GM12878 (cell line): ENCODE data around the gene CCDC34. TPM values are rescaled to one million over a fixed set of nuclear protein-coding genes. Genes with fewer than 3 reads are reported as not detected.

Source experiments
- MYC ChIP-seq: IDR thresholded peaks from 2 replicates; pipeline ENCODE4 v1.6.1; 2011; ENCODE audit warnings: mild to moderate bottlenecking, low read length, moderate library complexity, inconsistent platforms; ENCODE audit not compliant: insufficient read depth, insufficient replicate concordance, insufficient read length, severe bottlenecking
- polyA plus RNA-seq, 11 experiments: library from polyadenylated mRNA; depleted of rRNA in 4 of 11; unstranded in 6 of 11; stranded (reverse) in 5 of 11; fragments of >200 nt; fragmentation: Nextera tagmentation in 4 of 11; fragmentation: Illumina TruSeq in 1 of 11; extraction: Ambion mirVana in 4 of 11; extraction: Trizol in 1 of 11; gene quantifications; 1 replicate in 1 of 11; 2 replicates in 10 of 11; pipeline versions ENCODE4 v1.2.1 to v1.2.3, GENCODE V29; 2011 to 2016; ENCODE audit warnings: inconsistent platforms in 2 of 11, missing spikeins in 2 of 11, low read depth in 1 of 11
- total RNA-seq, 4 experiments: library from RNA; depleted of rRNA in 3 of 4; stranded (reverse); fragments of >200 nt in 3 of 4; fragmentation: Illumina TruSeq in 1 of 4; extraction: Trizol in 1 of 4; gene quantifications; 2 replicates each; pipeline versions ENCODE4 v1.2.1 to v1.2.3, GENCODE V29; 2013 to 2021

Gene CCDC34
- total and polyA plus RNA-seq, 10 of the 15 experiments (the other 5 are each of a cell fraction or from before 2014, with no cell fraction given): 6.2 to 39.1 (median 14.6) TPM

GRCh38 chr11:27290261-27291050 is 72.6 kb downstream of the CCDC34 start (continued):
- TF ChIP-seq MYC: no peak
- TF ChIP-seq, all 136 proteins: peak for 0

Other genes starting within 250 kb of the CCDC34 start
- gene LGR4, start 109.6 kb upstream of the CCDC34 start, total RNA-seq (2014; rRNA removed): under 0.01 TPM in 1 of 2 replicates, not detected in the other
- gene LGR4, start 109.6 kb upstream of the CCDC34 start, total RNA-seq (2014; rRNA removed; fragmentation: Illumina TruSeq; extraction: Trizol): 0.04 TPM in 1 of 2 replicates, not detected in the other
- 0.37 TPM in 1 of 2 replicates, not detected in the other for gene LGR4, start 109.6 kb upstream of the CCDC34 start, total RNA-seq (2021)
- 0.04 TPM in 1 of 2 replicates, not detected in the other for gene LGR4, start 109.6 kb upstream of the CCDC34 start, polyA plus RNA-seq (2011; rRNA removed)
- gene LGR4, start 109.6 kb upstream of the CCDC34 start, polyA plus RNA-seq (2014; fragmentation: Illumina TruSeq; extraction: Trizol): 0.01 and 0.08 TPM in 2 replicates
- gene LGR4, start 109.6 kb upstream of the CCDC34 start, polyA plus RNA-seq (2014; fragmentation: Nextera tagmentation; extraction: Ambion mirVana): not detected
- 0.06 and 0.64 TPM in 2 replicates for gene LGR4, start 109.6 kb upstream of the CCDC34 start, polyA plus RNA-seq (2014; rRNA removed)
- not detected for gene LGR4, start 109.6 kb upstream of the CCDC34 start, polyA plus RNA-seq (2016; fragmentation: Nextera tagmentation; extraction: Ambion mirVana)
- 13.8 and 18.6 TPM in 2 replicates for gene LIN7C, start 143.6 kb upstream of the CCDC34 start, total RNA-seq (2014; rRNA removed)
- gene LIN7C, start 143.6 kb upstream of the CCDC34 start, total RNA-seq (2014; rRNA removed; fragmentation: Illumina TruSeq; extraction: Trizol): 21.2 and 22.2 TPM in 2 replicates
- gene LIN7C, start 143.6 kb upstream of the CCDC34 start, total RNA-seq (2021): 14.9 and 16.3 TPM in 2 replicates
- 13.8 and 21.4 TPM in 2 replicates for gene LIN7C, start 143.6 kb upstream of the CCDC34 start, polyA plus RNA-seq (2011; rRNA removed)
- 7.7 and 11.7 TPM in 2 replicates for gene LIN7C, start 143.6 kb upstream of the CCDC34 start, polyA plus RNA-seq (2014; fragmentation: Illumina TruSeq; extraction: Trizol)
- 10 to 100 TPM in 1 of 2 experiments, 1 to 10 TPM in 1; 6.0 to 23.7 TPM for gene LIN7C, start 143.6 kb upstream of the CCDC34 start, polyA plus RNA-seq (2014; fragmentation: Nextera tagmentation; extraction: Ambion mirVana)
- 9.0 and 10.4 TPM in 2 replicates for gene LIN7C, start 143.6 kb upstream of the CCDC34 start, polyA plus RNA-seq (2014; rRNA removed)
- gene LIN7C, start 143.6 kb upstream of the CCDC34 start, polyA plus RNA-seq (2016; fragmentation: Nextera tagmentation; extraction: Ambion mirVana): 10 to 100 TPM; 18.7 to 20.5 TPM